C4-2B (cell line): ENCODE measurements around the gene PLSCR1.

Source experiments
- H3K27ac ChIP-seq: fragments of 450-650 bp; 2 replicates; pipeline ENCODE4 v1.5.1; 2017
- CTCF ChIP-seq: fragments of 450-650 bp; conservative IDR thresholded peaks from 2 replicates; pipeline ENCODE4 v1.5.1; 2017; ENCODE audit warnings: mild to moderate bottlenecking
- ZFX ChIP-seq: fragments of 450-650 bp; IDR thresholded peaks from 2 replicates; pipeline ENCODE4 v1.6.1; 2017

Gene PLSCR1

GRCh38 chr3:146517684-146518435, 26.5 kb downstream of the PLSCR1 start:
- no peak overlapping the region for H3K27ac ChIP-seq
- no peak for TF ChIP-seq ZFX
- TF ChIP-seq CTCF, result no peak

GRCh38 chr3:146513386-146514051, 30.9 kb downstream of the PLSCR1 start:
- no peak overlapping the region for H3K27ac ChIP-seq
- no peak for TF ChIP-seq ZFX
- no peak for TF ChIP-seq CTCF

- TF ChIP-seq CTCF, result no peak
- no peak for TF ChIP-seq ZFX
- H3K27ac ChIP-seq, result no peak overlapping the region
Observed at GRCh38 chr3:146511402-146512134, 32.8 kb downstream of the PLSCR1 start.

GRCh38 chr3:146507331-146508120, 36.9 kb downstream of the PLSCR1 start:
- TF ChIP-seq CTCF (no peak), ZFX (no peak)
- no peak overlapping the region for H3K27ac ChIP-seq

- no peak for TF ChIP-seq CTCF
- TF ChIP-seq ZFX, result no peak
- H3K27ac ChIP-seq, result no peak overlapping the region
Observed at GRCh38 chr3:146505516-146505915, 38.9 kb downstream of the PLSCR1 start.

GRCh38 chr3:146504498-146505197, 39.8 kb downstream of the PLSCR1 start:
- no peak for TF ChIP-seq ZFX
- no peak for TF ChIP-seq CTCF
- no peak overlapping the region for H3K27ac ChIP-seq
